ENCODE results near the gene RUNX2. TPM values are rescaled to one million over a fixed set of nuclear protein-coding genes. Genes with fewer than 3 reads are reported as not detected.

Gene RUNX2
- total RNA-seq, 2 donors from 2014 or later, result 6.7 to 29.5 TPM

- DNase-seq (ENCODE audit: low spot score), result no peak
- Mint-ChIP-seq H3K4me3 (no peak overlapping the region), H3K9me3 (no peaks in the 10 kb centered on the region), H3K4me1 (ENCODE audit: low read depth in 2 of 2) (peaks cover 0 to 6% of the 10 kb centered on the region in 2 donors), H3K27ac (no peak overlapping the region), H3K36me3 (no peaks in the 10 kb centered on the region), H3K27me3 (peaks cover 0 to 2% of the 10 kb centered on the region in 2 donors)
- ATAC-seq, result no peak
These were observed 41.7 kb downstream of the RUNX2 start for GRCh38 chr6:45369870-45370269.

GRCh38 chr6:45371924-45372573, 43.9 kb downstream of the RUNX2 start:
- peaks cover 7 to 8% of the 10 kb centered on the region in 2 donors for H3K4me1 Mint-ChIP-seq (ENCODE audit: low read depth in 2 of 2)
- H3K27ac Mint-ChIP-seq, result peak overlapping the region in 1 of 2 donors; percentile 46
- no peaks in the 10 kb centered on the region for H3K36me3 Mint-ChIP-seq
- no peak overlapping the region for H3K4me3 Mint-ChIP-seq
- ATAC-seq (peak in 1 of 2 donors; percentile 72), DNase-seq (ENCODE audit: low spot score) (no peak)
- peaks cover 0 to 2% of the 10 kb centered on the region in 2 donors for H3K27me3 Mint-ChIP-seq
- H3K9me3 Mint-ChIP-seq, result no peaks in the 10 kb centered on the region

- DNase-seq (ENCODE audit: low spot score) (no peak), ATAC-seq (no peak)
- Mint-ChIP-seq H3K9me3 (no peaks in the 10 kb centered on the region), H3K36me3 (no peaks in the 10 kb centered on the region), H3K27ac (no peak overlapping the region), H3K4me1 (ENCODE audit: low read depth in 2 of 2) (peaks cover 20 to 21% of the 10 kb centered on the region in 2 donors), H3K4me3 (no peak overlapping the region), H3K27me3 (no peaks in the 10 kb centered on the region)
These were observed 47.3 kb downstream of the RUNX2 start for GRCh38 chr6:45375449-45375848.

- DNase-seq (ENCODE audit: low spot score) (no peak), ATAC-seq (no peak)
- H3K36me3 Mint-ChIP-seq, result no peaks in the 10 kb centered on the region
- H3K4me1 Mint-ChIP-seq (ENCODE audit: low read depth in 2 of 2), result peaks cover 20 to 21% of the 10 kb centered on the region in 2 donors
- peak overlapping the region; percentile 99 for H3K27ac Mint-ChIP-seq
- no peaks in the 10 kb centered on the region for H3K27me3 Mint-ChIP-seq
- H3K9me3 Mint-ChIP-seq, result no peaks in the 10 kb centered on the region
- H3K4me3 Mint-ChIP-seq, result peak overlapping the region; percentile 100
These were observed 48.3 kb downstream of the RUNX2 start for GRCh38 chr6:45376310-45377042.

GRCh38 chr6:45377043-45377553, 49.0 kb downstream of the RUNX2 start:
- ATAC-seq, result no peak
- Mint-ChIP-seq H3K4me3 (peak overlapping the region; percentile 100), H3K27ac (peak overlapping the region; percentile 99), H3K4me1 (ENCODE audit: low read depth in 2 of 2) (peaks cover 20 to 21% of the 10 kb centered on the region in 2 donors), H3K27me3 (no peaks in the 10 kb centered on the region), H3K36me3 (no peaks in the 10 kb centered on the region), H3K9me3 (no peaks in the 10 kb centered on the region)
- no peak for DNase-seq (ENCODE audit: low spot score)

- Mint-ChIP-seq H3K9me3 (no peaks in the 10 kb centered on the region), H3K36me3 (no peaks in the 10 kb centered on the region), H3K4me3 (peak within 1 kb of the TSS; percentile 100), H3K27ac (peak within 1 kb of the TSS; percentile 99), H3K4me1 (ENCODE audit: low read depth in 2 of 2) (peaks cover 20 to 21% of the 10 kb centered on the region in 2 donors), H3K27me3 (no peaks in the 10 kb centered on the region)
- DNase-seq (ENCODE audit: low spot score) (peak; percentile 94), ATAC-seq (peak; percentile 93 to 95)
These were observed 49.6 kb downstream of the RUNX2 start, which contains the start of gene SUPT3H for GRCh38 chr6:45377554-45378333. SUPT3H (minus strand) TSS chr6:45377934.

- Mint-ChIP-seq H3K4me1 (ENCODE audit: low read depth in 2 of 2) (peaks cover 20 to 21% of the 10 kb centered on the region in 2 donors), H3K4me3 (peak overlapping the region; percentile 100), H3K9me3 (no peaks in the 10 kb centered on the region), H3K27me3 (no peaks in the 10 kb centered on the region), H3K36me3 (no peaks in the 10 kb centered on the region), H3K27ac (peak overlapping the region; percentile 99)
- ATAC-seq, result peak; percentile 25 to 28
- DNase-seq (ENCODE audit: low spot score), result no peak
These were observed 50.3 kb downstream of the RUNX2 start for GRCh38 chr6:45378334-45378926.

- no peaks in the 10 kb centered on the region for H3K36me3 Mint-ChIP-seq
- DNase-seq (ENCODE audit: low spot score), result no peak
- ATAC-seq, result no peak
- H3K4me3 Mint-ChIP-seq, result no peak overlapping the region
- peaks cover 9 to 11% of the 10 kb centered on the region in 2 donors for H3K4me1 Mint-ChIP-seq (ENCODE audit: low read depth in 2 of 2)
- no peaks in the 10 kb centered on the region for H3K9me3 Mint-ChIP-seq
- no peak overlapping the region for H3K27ac Mint-ChIP-seq
- peaks cover 8 to 11% of the 10 kb centered on the region in 2 donors for H3K27me3 Mint-ChIP-seq
These were observed 54.3 kb downstream of the RUNX2 start for GRCh38 chr6:45382391-45382790.

- Mint-ChIP-seq H3K9me3 (no peaks in the 10 kb centered on the region), H3K27ac (no peak overlapping the region), H3K4me3 (no peak overlapping the region), H3K4me1 (ENCODE audit: low read depth in 2 of 2) (no peaks in the 10 kb centered on the region), H3K36me3 (no peaks in the 10 kb centered on the region), H3K27me3 (peaks cover 15 to 19% of the 10 kb centered on the region in 2 donors)
- ATAC-seq (no peak), DNase-seq (ENCODE audit: low spot score) (no peak)
These were observed 58.4 kb downstream of the RUNX2 start for GRCh38 chr6:45386501-45386900.

- Mint-ChIP-seq H3K36me3 (no peaks in the 10 kb centered on the region), H3K9me3 (no peaks in the 10 kb centered on the region), H3K4me1 (ENCODE audit: low read depth in 2 of 2) (no peaks in the 10 kb centered on the region), H3K4me3 (no peak overlapping the region), H3K27me3 (peaks cover 15 to 19% of the 10 kb centered on the region in 2 donors), H3K27ac (no peak overlapping the region)
- no peak for DNase-seq (ENCODE audit: low spot score)
- no peak for ATAC-seq
These were observed 59.1 kb downstream of the RUNX2 start for GRCh38 chr6:45387236-45387635.

- ATAC-seq (no peak), DNase-seq (ENCODE audit: low spot score) (no peak)
- Mint-ChIP-seq H3K9me3 (peaks cover 2% of the 10 kb centered on the region), H3K36me3 (no peaks in the 10 kb centered on the region), H3K27me3 (peaks cover 15 to 19% of the 10 kb centered on the region in 2 donors), H3K4me3 (no peak overlapping the region), H3K4me1 (ENCODE audit: low read depth in 2 of 2) (no peaks in the 10 kb centered on the region), H3K27ac (no peak overlapping the region)
These were observed 60.2 kb downstream of the RUNX2 start for GRCh38 chr6:45388328-45388727.

- ATAC-seq (no peak), DNase-seq (ENCODE audit: low spot score) (no peak)
- Mint-ChIP-seq H3K27me3 (peaks cover 0 to 5% of the 10 kb centered on the region in 2 donors), H3K4me1 (ENCODE audit: low read depth in 2 of 2) (no peaks in the 10 kb centered on the region), H3K36me3 (no peaks in the 10 kb centered on the region), H3K9me3 (peaks cover 2% of the 10 kb centered on the region), H3K4me3 (no peak overlapping the region), H3K27ac (no peak overlapping the region)
These were observed 66.5 kb downstream of the RUNX2 start for GRCh38 chr6:45394586-45395095.
